ENCODE measurements around the gene MECR. TPM values are rescaled to one million over a fixed set of nuclear protein-coding genes. Genes with fewer than 3 reads are reported as not detected.

The MECR gene
- polyA plus RNA-seq, 1 donor (not counting 4 experiments of a cell fraction or from before 2014, with no cell fraction given), result 20.7 TPM

- Histone ChIP-seq H3K27ac (ENCODE audit: control insufficient read depth, insufficient read depth, low read length) (no peak overlapping the region), H3K9ac (ENCODE audit: control insufficient read depth, extremely low read depth, insufficient read depth, low read length) (no peak overlapping the region), H4K20me1 (ENCODE audit: control insufficient read depth, extremely low read depth, insufficient read depth, low read length) (no peaks in the 10 kb centered on the region), H2AFZ (ENCODE audit: control insufficient read depth, low read length) (peak overlapping the region; percentile 68), H3K4me1 (ENCODE audit: control insufficient read depth, extremely low read depth, insufficient read depth, low read length) (peaks cover 13% of the 10 kb centered on the region), H3K79me2 (ENCODE audit: control insufficient read depth, insufficient read depth, low read length) (no peaks in the 10 kb centered on the region), H3K27me3 (ENCODE audit: control insufficient read depth, extremely low read depth, insufficient read depth, low read length) (no peaks in the 10 kb centered on the region), H3K4me2 (ENCODE audit: control insufficient read depth, extremely low read depth, insufficient read depth, low read depth, low read length) (peak overlapping the region; percentile 55), H3K9me1 (ENCODE audit: control insufficient read depth, extremely low read depth, insufficient read depth, low read length) (no peaks in the 10 kb centered on the region), H3K4me3 (ENCODE audit: control insufficient read depth in 2 of 3, extremely low read depth in 1 of 3, insufficient read depth in 2 of 3, low read depth in 1 of 3, low read length in 3 of 3) (no peak overlapping the region), H3K36me3 (ENCODE audit: control insufficient read depth in 2 of 2, extremely low read depth in 1 of 2, insufficient read depth in 2 of 2, low read length in 2 of 2) (no peaks in the 10 kb centered on the region), H3K9me3 (ENCODE audit: control insufficient read depth, low read depth, low read length) (no peaks in the 10 kb centered on the region)
- TF ChIP-seq CTCF (optimal IDR thresholded peaks at IDR 0.05 in 1 of 3, IDR thresholded peaks at IDR 0.05 in 1 of 3, conservative IDR thresholded peaks at IDR 0.05 in 1 of 3; ENCODE audit: extremely low read depth in 1 of 3, insufficient read depth in 2 of 3, low read length in 3 of 3) (no peak), EZH2 (IDR thresholded peaks at IDR 0.05; ENCODE audit: low read length) (no peak)
- FAIRE-seq (peak; percentile 89), DNase-seq (ENCODE audit: low read depth, low spot score) (no peak)
- dilution Hi-C loops (cut with MboI; ENCODE audit: extremely low pct_ligation_motif_present, low sequenced_read_pairs), result no loop called here
Measured at GRCh38 chr1:29271724-29272123, 41.0 kb upstream of the MECR start.

- Histone ChIP-seq H3K9ac (ENCODE audit: control insufficient read depth, extremely low read depth, insufficient read depth, low read length) (no peak overlapping the region), H3K9me1 (ENCODE audit: control insufficient read depth, extremely low read depth, insufficient read depth, low read length) (no peaks in the 10 kb centered on the region), H3K27me3 (ENCODE audit: control insufficient read depth, extremely low read depth, insufficient read depth, low read length) (no peaks in the 10 kb centered on the region), H2AFZ (ENCODE audit: control insufficient read depth, low read length) (no peak overlapping the region), H3K4me1 (ENCODE audit: control insufficient read depth, extremely low read depth, insufficient read depth, low read length) (peaks cover 13% of the 10 kb centered on the region), H3K79me2 (ENCODE audit: control insufficient read depth, insufficient read depth, low read length) (no peaks in the 10 kb centered on the region), H3K4me2 (ENCODE audit: control insufficient read depth, extremely low read depth, insufficient read depth, low read depth, low read length) (peak overlapping the region; percentile 55), H3K27ac (ENCODE audit: control insufficient read depth, insufficient read depth, low read length) (no peak overlapping the region), H3K4me3 (ENCODE audit: control insufficient read depth in 2 of 3, extremely low read depth in 1 of 3, insufficient read depth in 2 of 3, low read depth in 1 of 3, low read length in 3 of 3) (no peak overlapping the region), H3K9me3 (ENCODE audit: control insufficient read depth, low read depth, low read length) (no peaks in the 10 kb centered on the region), H3K36me3 (ENCODE audit: control insufficient read depth in 2 of 2, extremely low read depth in 1 of 2, insufficient read depth in 2 of 2, low read length in 2 of 2) (no peaks in the 10 kb centered on the region), H4K20me1 (ENCODE audit: control insufficient read depth, extremely low read depth, insufficient read depth, low read length) (no peaks in the 10 kb centered on the region)
- TF ChIP-seq CTCF (optimal IDR thresholded peaks at IDR 0.05 in 1 of 3, IDR thresholded peaks at IDR 0.05 in 1 of 3, conservative IDR thresholded peaks at IDR 0.05 in 1 of 3; ENCODE audit: extremely low read depth in 1 of 3, insufficient read depth in 2 of 3, low read length in 3 of 3) (no peak), EZH2 (IDR thresholded peaks at IDR 0.05; ENCODE audit: low read length) (no peak)
- no peak for FAIRE-seq
- dilution Hi-C loops (cut with MboI; ENCODE audit: extremely low pct_ligation_motif_present, low sequenced_read_pairs), result no loop called here
- no peak for DNase-seq (ENCODE audit: low read depth, low spot score)
Measured at GRCh38 chr1:29270929-29271521, 40.3 kb upstream of the MECR start.

Data from keratinocyte (primary cell).